Vagina (tissue), 2 donors: ENCODE results near the gene FAM162A. TPM values are rescaled to one million over a fixed set of nuclear protein-coding genes. Genes with fewer than 3 reads are reported as not detected.

Experiments used
- DNase-seq, 2 donors: peaks; one replicate each; pipeline ENCODE4 v3.0.0-alpha.2; 2017; ENCODE audit errors: extremely low spot score in 2 of 2
- H3K27ac ChIP-seq: fragments of 200-600 bp; sonication (generic); one replicate; pipeline ENCODE4 v1.5.1; 2019
- H3K27me3 ChIP-seq: fragments of 200-600 bp; sonication (generic); one replicate; pipeline ENCODE4 v1.5.1; 2019
- H3K36me3 ChIP-seq, 2 donors: fragments of 200-600 bp; sonication (generic); one replicate each; pipeline ENCODE4 v1.5.1; 2017 to 2019
- H3K4me1 ChIP-seq: fragments of 200-600 bp; sonication (generic); one replicate; pipeline ENCODE4 v1.5.1; 2019
- H3K4me3 ChIP-seq, 2 donors: fragments of 200-600 bp; sonication (generic); 1 replicate in 1 of 2; 2 replicates in 1 of 2; pipeline ENCODE4 v1.5.1; 2016 to 2019
- H3K9me3 ChIP-seq: fragments of 200-600 bp; sonication (generic); one replicate; pipeline ENCODE4 v1.5.1; 2019
- POLR2A ChIP-seq, 2 donors: fragments of 450-650 bp; IDR thresholded peaks; one replicate each; pipeline ENCODE4 v1.6.1; 2017; ENCODE audit warnings: antibody characterized with exemption in 2 of 2, mild to moderate bottlenecking in 2 of 2, moderate library complexity in 2 of 2
- POLR2AphosphoS5 ChIP-seq, 2 donors: sonication (generic); formaldehyde crosslinking; IDR thresholded peaks; one replicate each; pipeline ENCODE4 v1.9.0; 2017; ENCODE audit warnings: antibody characterized with exemption in 2 of 2, mild to moderate bottlenecking in 2 of 2, low read depth in 1 of 2; ENCODE audit not compliant: insufficient read depth in 1 of 2
- intact Hi-C: fragments of 100-400 bp; cut with DNase I; formaldehyde crosslinking; loops from one replicate; pipeline ENCODE4 v1.15.1; 2023
- total RNA-seq: library from RNA; depleted of rRNA; stranded (reverse); fragments of >200 nt; gene quantifications from one replicate; pipeline ENCODE4 v1.2.3, GENCODE V29; 2016
- TF ChIP-seq, protein P1 (sequence below), 3 experiments: fragments of 450-650 bp in 2 of 3; fragments of 200-600 bp in 1 of 3; sonication (generic) in 1 of 3; IDR thresholded peaks; one replicate each; pipeline ENCODE4 v1.5.1; 2017 to 2019; ENCODE audit warnings: antibody characterized with exemption in 3 of 3, mild to moderate bottlenecking in 2 of 3, moderate library complexity in 2 of 3

The FAM162A gene, protein sequence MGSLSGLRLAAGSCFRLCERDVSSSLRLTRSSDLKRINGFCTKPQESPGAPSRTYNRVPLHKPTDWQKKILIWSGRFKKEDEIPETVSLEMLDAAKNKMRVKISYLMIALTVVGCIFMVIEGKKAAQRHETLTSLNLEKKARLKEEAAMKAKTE
- 29.7 TPM for total RNA-seq

DNA sequence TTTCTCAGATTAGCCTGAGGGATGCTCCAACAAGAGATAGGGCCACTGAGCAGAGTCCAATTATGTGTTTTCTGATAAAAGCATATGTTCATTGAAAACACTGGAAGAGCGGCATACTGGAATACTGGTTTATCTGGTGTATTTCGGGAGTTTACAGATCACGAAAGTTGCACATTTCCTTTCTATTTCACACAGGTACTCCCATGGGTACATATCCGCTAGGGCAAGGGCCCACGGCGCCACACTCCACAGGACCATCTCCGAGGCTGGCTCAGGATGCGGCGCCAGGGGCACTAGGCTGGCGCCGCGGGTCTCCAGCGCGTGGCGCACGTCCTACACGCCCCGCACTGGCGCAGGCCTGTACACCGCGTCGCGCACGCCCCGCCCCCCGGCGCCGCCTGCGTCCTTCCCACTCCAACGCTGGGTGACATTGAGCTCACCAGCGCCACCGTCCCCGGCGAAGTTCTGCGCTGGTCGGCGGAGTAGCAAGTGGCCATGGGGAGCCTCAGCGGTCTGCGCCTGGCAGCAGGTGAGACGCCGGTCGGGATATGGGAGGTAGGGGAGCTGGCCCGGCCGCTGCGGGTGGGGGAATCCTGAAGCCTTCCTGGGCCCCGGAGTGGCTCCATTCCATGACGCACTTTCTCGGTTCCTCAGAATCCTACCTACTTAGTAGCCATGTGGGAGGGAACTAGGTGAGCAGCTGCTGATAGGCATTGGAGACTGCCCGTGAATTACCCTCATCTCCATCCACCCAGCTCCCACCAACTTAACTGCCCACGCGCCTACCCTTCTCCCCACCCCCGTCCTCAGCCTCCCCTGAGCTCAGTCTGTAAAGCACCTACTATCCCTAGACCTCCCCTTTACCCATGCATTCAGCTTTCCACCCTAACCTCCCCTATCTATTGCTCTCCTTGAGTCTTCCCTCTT lies at the start of gene FAM162A:
TSS of gene FAM162A (plus strand) at position 412 of the 927 bp plus-strand sequence. CDS start at position 496, 84 bp downstream.
- Histone ChIP-seq H3K4me1 (peaks cover 31% of the 10 kb centered on the region), H3K4me3 (peak within 1 kb of the TSS; percentile 63 to 72), H3K9me3 (no peaks in the 10 kb centered on the region), H3K27me3 (no peaks in the 10 kb centered on the region), H3K36me3 (peaks cover 0 to 4% of the 10 kb centered on the region in 2 donors), H3K27ac (peak within 1 kb of the TSS; percentile 83)
- intact Hi-C loops = loop anchor here (5.0 kb wide), 1 partner anchor 293 kb away; no protein-coding TSS in a partner anchor
- DNase-seq = peak in 1 of 2 donors; percentile 93
- TF ChIP-seq, protein P1, sequence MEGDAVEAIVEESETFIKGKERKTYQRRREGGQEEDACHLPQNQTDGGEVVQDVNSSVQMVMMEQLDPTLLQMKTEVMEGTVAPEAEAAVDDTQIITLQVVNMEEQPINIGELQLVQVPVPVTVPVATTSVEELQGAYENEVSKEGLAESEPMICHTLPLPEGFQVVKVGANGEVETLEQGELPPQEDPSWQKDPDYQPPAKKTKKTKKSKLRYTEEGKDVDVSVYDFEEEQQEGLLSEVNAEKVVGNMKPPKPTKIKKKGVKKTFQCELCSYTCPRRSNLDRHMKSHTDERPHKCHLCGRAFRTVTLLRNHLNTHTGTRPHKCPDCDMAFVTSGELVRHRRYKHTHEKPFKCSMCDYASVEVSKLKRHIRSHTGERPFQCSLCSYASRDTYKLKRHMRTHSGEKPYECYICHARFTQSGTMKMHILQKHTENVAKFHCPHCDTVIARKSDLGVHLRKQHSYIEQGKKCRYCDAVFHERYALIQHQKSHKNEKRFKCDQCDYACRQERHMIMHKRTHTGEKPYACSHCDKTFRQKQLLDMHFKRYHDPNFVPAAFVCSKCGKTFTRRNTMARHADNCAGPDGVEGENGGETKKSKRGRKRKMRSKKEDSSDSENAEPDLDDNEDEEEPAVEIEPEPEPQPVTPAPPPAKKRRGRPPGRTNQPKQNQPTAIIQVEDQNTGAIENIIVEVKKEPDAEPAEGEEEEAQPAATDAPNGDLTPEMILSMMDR (IDR thresholded peaks at IDR 0.05) = peak in 2 of 3 experiments; percentile 45 to 60
- TF ChIP-seq POLR2A (IDR thresholded peaks at IDR 0.05) (peak in 1 of 2 donors; percentile 80), POLR2AphosphoS5 (IDR thresholded peaks at IDR 0.05; ENCODE audit: insufficient read depth in 1 of 2, low read depth in 1 of 2) (peak; percentile 78 to 93)

DNA sequence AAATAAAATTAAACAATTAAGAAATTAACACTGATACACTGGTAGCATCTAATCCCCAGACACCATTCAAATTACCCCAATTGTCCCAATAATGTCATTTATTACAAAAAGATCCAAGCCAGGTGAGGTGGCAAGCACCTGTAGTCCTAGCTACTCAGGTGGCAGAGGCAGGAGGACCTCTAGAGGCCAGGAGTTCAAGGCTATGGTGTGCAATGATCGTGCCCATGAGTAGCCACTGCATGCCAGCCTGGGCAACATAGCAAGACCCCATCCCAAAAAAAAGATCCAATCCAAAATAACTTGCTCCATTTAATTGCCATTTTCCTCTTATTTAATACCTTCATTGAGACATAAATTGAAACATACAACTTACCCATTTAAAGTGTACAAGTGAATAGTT lies 41.2 kb upstream of the FAM162A start:
- no peak overlapping the region for H3K4me3 ChIP-seq
- TF ChIP-seq, protein P1 (IDR thresholded peaks at IDR 0.05) = no peak
- TF ChIP-seq POLR2A (IDR thresholded peaks at IDR 0.05) (no peak), POLR2AphosphoS5 (IDR thresholded peaks at IDR 0.05; ENCODE audit: insufficient read depth in 1 of 2, low read depth in 1 of 2) (no peak)
- intact Hi-C loops = no loop called here
- H3K27ac ChIP-seq = no peak overlapping the region
- no peaks in the 10 kb centered on the region for H3K27me3 ChIP-seq
- H3K36me3 ChIP-seq = no peaks in the 10 kb centered on the region
- no peaks in the 10 kb centered on the region for H3K9me3 ChIP-seq
- no peak for DNase-seq
- H3K4me1 ChIP-seq = no peaks in the 10 kb centered on the region

DNA sequence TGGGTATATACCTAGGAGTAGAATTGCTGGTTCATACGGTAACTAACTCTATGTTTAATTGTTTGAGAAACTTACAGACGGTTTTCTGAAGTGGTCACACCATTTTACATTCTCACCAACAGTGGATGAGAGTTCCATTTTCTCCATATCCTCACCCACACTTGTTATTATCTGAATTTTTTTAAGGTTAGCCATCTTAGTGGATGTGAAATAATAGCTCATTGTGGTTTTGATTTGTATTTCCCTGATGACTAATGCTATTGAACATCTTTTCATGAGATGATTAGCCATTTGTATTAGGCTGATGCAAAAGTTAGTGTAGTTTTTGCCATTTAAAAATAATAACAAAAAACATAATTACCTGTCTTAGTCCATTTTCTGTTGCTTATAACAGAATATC lies 40.3 kb upstream of the FAM162A start:
- DNase-seq = no peak
- no peaks in the 10 kb centered on the region for H3K4me1 ChIP-seq
- no peaks in the 10 kb centered on the region for H3K27me3 ChIP-seq
- no peaks in the 10 kb centered on the region for H3K9me3 ChIP-seq
- H3K36me3 ChIP-seq = no peaks in the 10 kb centered on the region
- no peak for TF ChIP-seq POLR2A (IDR thresholded peaks at IDR 0.05)
- TF ChIP-seq, protein P1 (IDR thresholded peaks at IDR 0.05) = no peak
- no peak for TF ChIP-seq POLR2AphosphoS5 (IDR thresholded peaks at IDR 0.05; ENCODE audit: insufficient read depth in 1 of 2, low read depth in 1 of 2)
- intact Hi-C loops = no loop called here
- no peak overlapping the region for H3K27ac ChIP-seq
- H3K4me3 ChIP-seq = no peak overlapping the region

DNA sequence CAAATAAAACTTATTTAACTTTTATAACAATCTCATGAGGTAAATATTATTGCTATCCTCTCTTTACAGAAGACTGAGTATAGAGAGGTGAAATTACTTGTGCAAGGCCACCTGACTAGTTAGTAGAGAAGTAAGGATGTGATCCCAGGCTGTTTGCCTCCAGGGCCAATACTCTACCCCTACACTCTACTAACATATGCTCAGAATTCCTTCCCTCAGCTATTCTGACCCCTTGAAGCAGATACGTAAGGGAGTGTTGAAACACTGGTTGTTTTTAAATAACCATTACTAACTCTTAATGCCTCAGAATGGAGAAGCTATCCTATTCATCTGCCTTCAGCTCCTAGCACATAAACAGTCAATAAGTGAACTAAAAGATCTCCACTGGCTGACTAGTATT lies 34.8 kb upstream of the FAM162A start:
- intact Hi-C loops = no loop called here
- H3K27ac ChIP-seq = no peak overlapping the region
- H3K4me1 ChIP-seq = no peaks in the 10 kb centered on the region
- DNase-seq = no peak
- no peak overlapping the region for H3K4me3 ChIP-seq
- H3K36me3 ChIP-seq = no peaks in the 10 kb centered on the region
- H3K9me3 ChIP-seq = no peaks in the 10 kb centered on the region
- no peaks in the 10 kb centered on the region for H3K27me3 ChIP-seq
- TF ChIP-seq, protein P1 (IDR thresholded peaks at IDR 0.05) = no peak
- TF ChIP-seq POLR2AphosphoS5 (IDR thresholded peaks at IDR 0.05; ENCODE audit: insufficient read depth in 1 of 2, low read depth in 1 of 2) (no peak), POLR2A (IDR thresholded peaks at IDR 0.05) (no peak)
